ENCODE measurements around the gene PTH2.

PTH2 gene

GRCh38 chr19:49430678-49431329 is 7.6 kb upstream of the PTH2 start:
- H3K4me3 ChIP-seq (ENCODE audit: low read depth, low read length): no peak overlapping the region
- DNase-seq (ENCODE audit: low read depth): peak; percentile 69
- no peak for TF ChIP-seq POLR2A (IDR thresholded peaks at IDR 0.05; ENCODE audit: extremely low read depth, insufficient read length)
- peak; percentile 97 for TF ChIP-seq MAX (IDR thresholded peaks at IDR 0.05; ENCODE audit: low read depth, low read length)
- no peak for TF ChIP-seq MYC (IDR thresholded peaks at IDR 0.05; ENCODE audit: low read depth, low read length)
- TF ChIP-seq CTCF (IDR thresholded peaks at IDR 0.05; ENCODE audit: low read depth, low read length): peak; percentile 57

GRCh38 chr19:49430172-49430677 is 7.0 kb upstream of the PTH2 start:
- no peak for DNase-seq (ENCODE audit: low read depth)
- H3K4me3 ChIP-seq (ENCODE audit: low read depth, low read length): no peak overlapping the region
- TF ChIP-seq POLR2A (IDR thresholded peaks at IDR 0.05; ENCODE audit: extremely low read depth, insufficient read length) (no peak), MAX (IDR thresholded peaks at IDR 0.05; ENCODE audit: low read depth, low read length) (peak; percentile 12; the same call in 1 of the 2 replicates)

GRCh38 chr19:49428547-49429451 is 5.6 kb upstream of the PTH2 start:
- H3K4me3 ChIP-seq (ENCODE audit: low read depth, low read length): no peak overlapping the region
- DNase-seq (ENCODE audit: low read depth): no peak
- TF ChIP-seq POLR2A (IDR thresholded peaks at IDR 0.05; ENCODE audit: extremely low read depth, insufficient read length): no peak
- TF ChIP-seq CTCF (IDR thresholded peaks at IDR 0.05; ENCODE audit: low read depth, low read length): no peak
- TF ChIP-seq MAX (IDR thresholded peaks at IDR 0.05; ENCODE audit: low read depth, low read length): no peak

DNA sequence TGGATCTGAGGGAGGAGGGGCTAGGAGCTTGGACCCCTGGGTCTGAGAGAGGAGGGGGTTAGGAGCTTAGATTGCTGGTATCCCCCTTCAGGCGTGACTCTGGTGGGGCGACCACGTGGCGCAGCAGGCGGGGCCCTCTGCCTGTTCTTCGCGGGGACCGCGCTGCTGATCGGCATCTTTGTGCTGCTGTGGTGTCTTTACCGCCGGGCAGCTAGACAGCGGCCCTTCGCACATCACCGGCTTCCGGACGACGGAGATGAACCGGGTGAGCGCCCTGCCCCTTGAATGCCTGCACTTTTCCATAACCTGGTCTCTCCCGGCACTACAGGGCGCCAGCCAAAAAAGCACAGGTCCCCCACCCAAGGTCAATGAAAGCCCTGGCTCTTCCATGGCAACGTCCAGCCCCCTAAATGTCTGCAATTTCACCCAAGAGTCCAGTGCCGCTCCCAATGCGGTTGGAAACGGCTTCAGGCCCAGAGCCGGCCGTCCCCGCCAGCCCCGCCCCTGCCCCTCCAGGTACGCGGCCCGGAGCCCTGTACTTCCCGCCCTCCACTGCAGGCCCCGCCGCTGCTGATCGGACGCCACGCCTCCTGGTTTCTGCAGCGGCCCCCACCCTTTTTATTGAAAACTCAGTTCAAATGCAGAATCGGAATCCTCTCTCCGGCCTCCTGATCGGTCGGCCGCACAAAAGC is 4.8 kb upstream of the PTH2 start:
- peak; percentile 54 for DNase-seq (ENCODE audit: low read depth)
- TF ChIP-seq MYC (IDR thresholded peaks at IDR 0.05; ENCODE audit: low read depth, low read length): no peak
- TF ChIP-seq MAX (IDR thresholded peaks at IDR 0.05; ENCODE audit: low read depth, low read length): no peak
- H3K4me3 ChIP-seq (ENCODE audit: low read depth, low read length): no peak overlapping the region

DNA sequence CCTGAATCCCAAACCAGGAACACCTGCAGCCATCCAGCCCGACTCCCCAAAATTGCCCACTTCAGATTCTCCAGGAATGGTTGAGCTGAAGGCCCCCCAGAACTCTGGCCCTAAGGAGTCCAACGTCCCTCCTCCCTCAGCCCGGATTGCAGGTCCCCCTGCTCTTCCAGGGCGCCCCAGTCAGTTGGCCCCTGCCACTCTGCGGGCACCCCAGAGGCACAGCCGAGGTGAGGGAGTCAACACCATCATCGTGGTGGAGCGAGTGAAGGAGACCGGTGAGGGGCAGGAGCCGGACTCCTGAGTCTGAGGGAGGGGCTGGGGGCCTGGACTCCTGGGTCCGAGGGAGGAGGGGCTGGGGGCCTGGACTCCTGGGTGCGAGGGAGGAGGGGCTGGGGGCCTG is 4.1 kb upstream of the PTH2 start:
- H3K4me3 ChIP-seq (ENCODE audit: low read depth, low read length): no peak overlapping the region
- TF ChIP-seq MAX (IDR thresholded peaks at IDR 0.05; ENCODE audit: low read depth, low read length): no peak
- no peak for TF ChIP-seq POLR2A (IDR thresholded peaks at IDR 0.05; ENCODE audit: extremely low read depth, insufficient read length)
- no peak for TF ChIP-seq CTCF (IDR thresholded peaks at IDR 0.05; ENCODE audit: low read depth, low read length)
- TF ChIP-seq MYC (IDR thresholded peaks at IDR 0.05; ENCODE audit: low read depth, low read length): no peak
- DNase-seq (ENCODE audit: low read depth): no peak

DNA sequence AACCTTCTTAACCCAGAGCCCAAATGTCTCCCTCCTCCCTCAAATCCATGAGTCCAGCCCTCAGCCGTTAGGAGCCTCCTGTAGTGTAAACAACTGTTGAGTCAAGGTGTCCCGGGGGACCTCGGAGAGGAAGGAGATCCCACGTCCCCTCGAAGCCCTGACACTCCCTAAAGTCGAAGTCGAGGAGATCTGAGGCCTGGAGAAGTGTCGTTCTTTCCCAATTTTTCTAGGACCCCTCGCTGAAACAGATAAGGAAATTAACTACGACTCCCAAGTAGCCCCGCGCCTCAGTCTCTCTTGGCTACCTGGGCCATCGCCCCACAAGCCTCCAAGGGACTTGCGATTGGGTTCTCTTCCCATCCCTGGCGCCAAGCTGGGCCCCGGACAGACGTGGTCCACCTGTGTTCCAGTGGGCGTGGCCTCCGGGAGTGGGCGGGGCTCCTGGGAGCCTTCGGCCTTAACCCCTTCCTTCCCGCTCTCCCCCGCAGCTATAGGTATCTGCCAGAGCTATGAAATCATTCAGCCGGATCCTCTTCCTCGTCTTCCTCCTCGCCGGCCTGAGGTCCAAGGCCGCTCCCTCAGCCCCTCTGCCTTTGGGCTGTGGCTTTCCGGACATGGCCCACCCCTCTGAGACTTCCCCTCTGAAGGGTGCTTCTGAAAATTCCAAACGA is 2.8 kb upstream of the PTH2 start:
- TF ChIP-seq MAX (IDR thresholded peaks at IDR 0.05; ENCODE audit: low read depth, low read length) (no peak), CTCF (IDR thresholded peaks at IDR 0.05; ENCODE audit: low read depth, low read length) (no peak)
- DNase-seq (ENCODE audit: low read depth): peak; percentile 53
- H3K4me3 ChIP-seq (ENCODE audit: low read depth, low read length): no peak overlapping the region
